Activated CD8-positive, alpha-beta memory T cell treated with anti-CD3 and anti-CD28 coated beads for 36 hours (primary cell): ENCODE results near the gene FAIM2. TPM values are rescaled to one million over a fixed set of nuclear protein-coding genes. Genes with fewer than 3 reads are reported as not detected.

Experiments
- CTCF ChIA-PET: fragments of 350-600 bp; sonication (Branson Sonifier 250); formaldehyde crosslinking; loops from one replicate; lab custom pipeline; 2021; ENCODE audit warnings: antibody characterized with exemption; lab: Charles Lee
- POLR2A ChIA-PET: fragments of 350-600 bp; sonication (Branson Sonifier 250); formaldehyde crosslinking; loops from one replicate; lab custom pipeline; 2021; ENCODE audit warnings: antibody characterized with exemption; lab: Charles Lee
- total RNA-seq, 2 experiments: library from RNA; stranded (reverse); gene quantifications; one replicate each; pipeline ENCODE4 v1.2.3, GENCODE V29; 2021

The FAIM2 gene
- 1 to 10 TPM in 1 of 2 experiments, under 1 TPM in 1; 0.23 to 1.0 TPM for total RNA-seq

- ChIA-PET POLR2A (no interaction called here), CTCF (no interaction called here)
Observed at GRCh38 chr12:49903700-49904423, at the start of gene FAIM2. Gene FAIM2, minus strand, starts transcription at chr12:49903900. Its CDS starts 108 bp downstream, at chr12:49903792.

- POLR2A ChIA-PET, result no interaction called here
Observed at GRCh38 chr12:49953151-49953550, 49.5 kb upstream of the FAIM2 start.

GRCh38 chr12:49952391-49953055, 48.8 kb upstream of the FAIM2 start:
- ChIA-PET CTCF (interaction anchor here (0.6 to 4.2 kb wide), 2 partner anchors 14 to 51 kb away, joined by 5 to 22 read pairs; no protein-coding TSS in a partner anchor), POLR2A (no interaction called here)

More at GRCh38 chr12:49953151-49953550, 49.5 kb upstream of the FAIM2 start:
- CTCF ChIA-PET, result interaction anchor here (4.2 kb wide), 1 partner anchor 14 kb away, joined by 22 read pairs; no protein-coding TSS in a partner anchor

GRCh38 chr12:49951411-49952240, 47.9 kb upstream of the FAIM2 start:
- POLR2A ChIA-PET, result no interaction called here
- CTCF ChIA-PET, result no interaction called here

GRCh38 chr12:49950273-49951251, 46.9 kb upstream of the FAIM2 start, which contains the start of gene AQP2:
Gene AQP2, plus strand, starts transcription at chr12:49950737. Its CDS starts 94 bp downstream, at chr12:49950831.
- ChIA-PET CTCF (interaction anchor here (1.2 to 1.9 kb wide), 2 partner anchors 12 to 17 kb away, joined by 3 to 11 read pairs; no protein-coding TSS in a partner anchor), POLR2A (no interaction called here)

- ChIA-PET CTCF (interaction anchor here (0.8 to 1.9 kb wide), 3 partner anchors 13 to 20 kb away, joined by 3 to 11 read pairs (median 3); no protein-coding TSS in a partner anchor), POLR2A (no interaction called here)
Observed at GRCh38 chr12:49949866-49950265, 46.2 kb upstream of the FAIM2 start.

- POLR2A ChIA-PET, result no interaction called here
Observed at GRCh38 chr12:49948866-49949845, 45.5 kb upstream of the FAIM2 start.

GRCh38 chr12:49947593-49948226, 44.0 kb upstream of the FAIM2 start:
- CTCF ChIA-PET, result interaction anchor here (2.7 kb wide), 1 partner anchor 19 kb away, joined by 35 read pairs; no protein-coding TSS in a partner anchor
- POLR2A ChIA-PET, result no interaction called here

More at GRCh38 chr12:49948866-49949845, 45.5 kb upstream of the FAIM2 start:
- CTCF ChIA-PET, result interaction anchor here (0.8 to 1.9 kb wide), 3 partner anchors 14 to 20 kb away, joined by 3 to 11 read pairs (median 3); no protein-coding TSS in a partner anchor

GRCh38 chr12:49946497-49946896, 42.8 kb upstream of the FAIM2 start:
- POLR2A ChIA-PET, result no interaction called here

GRCh38 chr12:49946086-49946485, 42.4 kb upstream of the FAIM2 start:
- POLR2A ChIA-PET, result no interaction called here
- CTCF ChIA-PET, result interaction anchor here (0.6 to 2.7 kb wide), 20 partner anchors 9 to 388 kb away, joined by 3 to 35 read pairs (median 3); partner anchors contain the start of gene AQP5

More at GRCh38 chr12:49946497-49946896, 42.8 kb upstream of the FAIM2 start:
- CTCF ChIA-PET, result interaction anchor here (0.6 to 2.7 kb wide), 13 partner anchors 9 to 304 kb away, joined by 3 to 35 read pairs (median 7); no protein-coding TSS in a partner anchor

GRCh38 chr12:49945394-49946080, 41.8 kb upstream of the FAIM2 start:
- ChIA-PET POLR2A (no interaction called here), CTCF (interaction anchor here (0.6 to 2.7 kb wide), 21 partner anchors 8 to 387 kb away, joined by 3 to 35 read pairs (median 3); partner anchors contain the start of genes AQP5 and RACGAP1)

- ChIA-PET POLR2A (no interaction called here), CTCF (interaction anchor here (1.1 to 2.5 kb wide), 7 partner anchors 11 to 95 kb away, joined by 3 to 11 read pairs (median 7); partner anchors contain the start of gene AQP5)
Observed at GRCh38 chr12:49944718-49945117, 41.0 kb upstream of the FAIM2 start.

- ChIA-PET POLR2A (no interaction called here), CTCF (interaction anchor here (2.2 kb wide), 1 partner anchor 23 kb away, joined by 9 read pairs; no protein-coding TSS in a partner anchor)
Observed at GRCh38 chr12:49944046-49944445, 40.3 kb upstream of the FAIM2 start.

GRCh38 chr12:49943625-49943960, 39.9 kb upstream of the FAIM2 start:
- ChIA-PET POLR2A (no interaction called here), CTCF (interaction anchor here (0.8 to 2.2 kb wide), 3 partner anchors 15 to 26 kb away, joined by 3 to 9 read pairs (median 3); no protein-coding TSS in a partner anchor)
